Left lobe of liver (tissue), 2 donors: ENCODE measurements around the gene GRB2. TPM values are rescaled to one million over a fixed set of nuclear protein-coding genes. Genes with fewer than 3 reads are reported as not detected.
"Not testable (repeated sequence)": the region's sequence is repeated elsewhere in the genome, so short reads cannot be mapped to it uniquely, and the experiment has no call there.

ENCODE experiments used
- ATAC-seq: fragments of 200-7000 bp; cut with Tn5 transposase; one replicate; pipeline ENCODE4 v1.9.1; 2020; ENCODE audit warnings: mild to moderate bottlenecking, moderate library complexity
- DNase-seq: peaks from one replicate; pipeline ENCODE4 v3.0.0-alpha.2; 2020; ENCODE audit warnings: low spot score
- total RNA-seq: library from RNA; stranded (reverse); gene quantifications from one replicate; pipeline ENCODE4 v1.2.1, GENCODE V29; 2021
- donor health status: DM: no; HTN: no; CAD: no; lungs with moderate emphysema.
- donor health status: DM: no; HTN: yes; CAD: no.

The GRB2 gene
- total RNA-seq, 1 donor from 2014 or later: 45.8 TPM

- peak; percentile 43 for ATAC-seq
- DNase-seq: no peak
Observed at GRCh38 chr17:75356260-75356937, 49.1 kb downstream of the GRB2 start.

GRCh38 chr17:75353176-75353575 lies 52.3 kb downstream of the GRB2 start:
- ATAC-seq: no peak
- no peak for DNase-seq

GRCh38 chr17:75352079-75352569 lies 53.4 kb downstream of the GRB2 start:
- peak; percentile 56 for ATAC-seq
- DNase-seq: no peak

- DNase-seq (no peak), ATAC-seq (no peak)
Observed at GRCh38 chr17:75350706-75351105, 54.8 kb downstream of the GRB2 start.

GRCh38 chr17:75350029-75350428 lies 55.4 kb downstream of the GRB2 start:
- no peak for ATAC-seq
- DNase-seq: no peak

DNA sequence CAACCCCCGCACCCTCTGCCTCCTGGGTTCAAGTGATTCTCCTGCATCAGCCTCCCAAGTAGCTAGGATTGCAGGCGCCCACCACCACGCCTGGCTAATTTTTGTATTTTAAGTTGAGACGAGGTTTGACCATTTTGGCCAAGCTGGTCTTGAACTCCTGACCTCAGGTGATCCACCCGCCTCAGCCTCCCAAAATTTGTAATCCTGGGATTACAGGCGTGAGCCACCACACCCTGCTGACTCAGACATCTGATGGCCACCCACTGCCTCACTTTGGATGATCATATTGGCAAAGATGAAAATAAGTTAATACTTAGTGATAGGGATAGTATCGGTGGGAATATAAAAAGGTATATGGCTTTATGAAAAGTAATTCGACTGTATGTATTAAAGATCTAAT lies 55.9 kb downstream of the GRB2 start:
- DNase-seq (no peak), ATAC-seq (no peak)

GRCh38 chr17:75348386-75349012 lies 57.0 kb downstream of the GRB2 start:
- ATAC-seq (no peak), DNase-seq (no peak)

GRCh38 chr17:75346906-75347305 lies 58.6 kb downstream of the GRB2 start:
- DNase-seq (no peak), ATAC-seq (peak; percentile 48)

- DNase-seq, ATAC-seq: not testable (repeated sequence)
Observed at GRCh38 chr17:75346368-75346767, 59.1 kb downstream of the GRB2 start.

- ATAC-seq (peak; percentile 47), DNase-seq (no peak)
Observed at GRCh38 chr17:75345514-75346167, 59.8 kb downstream of the GRB2 start.

DNA sequence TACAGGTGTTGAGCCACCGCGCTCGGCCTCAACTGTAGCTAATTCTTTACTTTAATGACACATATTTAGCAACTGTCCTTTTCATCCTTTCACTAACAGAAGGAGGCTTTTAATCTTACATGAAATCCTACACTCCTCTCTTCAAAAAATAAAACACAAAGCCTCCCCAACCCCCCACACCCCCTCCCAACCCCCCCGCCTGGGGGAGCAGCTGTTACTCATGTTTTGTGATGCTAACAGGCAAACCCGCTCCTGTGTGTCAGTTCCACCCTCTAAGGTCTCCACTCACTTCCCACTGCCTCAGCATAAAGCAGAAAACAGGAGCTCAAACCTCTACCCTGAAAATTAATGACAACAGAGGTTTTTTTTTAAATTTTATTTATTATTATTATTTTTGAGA lies 60.8 kb downstream of the GRB2 start:
- ATAC-seq (no peak), DNase-seq (no peak)

GRCh38 chr17:75342996-75343395 lies 62.5 kb downstream of the GRB2 start:
- no peak for ATAC-seq
- no peak for DNase-seq

GRCh38 chr17:75341784-75342486 lies 63.5 kb downstream of the GRB2 start:
- ATAC-seq (no peak), DNase-seq (no peak)

GRCh38 chr17:75340631-75341030 lies 64.8 kb downstream of the GRB2 start:
- DNase-seq: no peak
- ATAC-seq: no peak

GRCh38 chr17:75339971-75340370 lies 65.5 kb downstream of the GRB2 start:
- ATAC-seq (no peak), DNase-seq (no peak)

DNA sequence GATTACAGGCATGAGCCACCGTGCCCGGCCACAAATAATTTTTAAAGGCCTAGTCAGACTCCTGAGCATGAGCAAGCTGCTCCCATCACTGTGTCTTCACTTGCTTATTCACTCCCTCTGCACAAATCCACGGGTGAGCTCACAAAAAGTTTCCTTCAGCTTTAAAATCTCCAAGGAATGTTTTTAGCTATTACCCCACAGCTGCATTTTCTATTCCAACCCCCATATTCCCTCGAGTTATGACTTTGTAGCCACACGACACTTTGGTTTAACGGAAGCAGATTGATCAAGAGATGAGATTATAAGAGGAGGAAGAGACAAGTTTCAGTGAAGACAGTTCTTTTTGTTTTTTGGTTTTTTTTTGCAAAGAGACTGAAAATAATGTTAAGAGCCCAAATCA lies 67.1 kb downstream of the GRB2 start:
- ATAC-seq (no peak), DNase-seq (no peak)

DNA sequence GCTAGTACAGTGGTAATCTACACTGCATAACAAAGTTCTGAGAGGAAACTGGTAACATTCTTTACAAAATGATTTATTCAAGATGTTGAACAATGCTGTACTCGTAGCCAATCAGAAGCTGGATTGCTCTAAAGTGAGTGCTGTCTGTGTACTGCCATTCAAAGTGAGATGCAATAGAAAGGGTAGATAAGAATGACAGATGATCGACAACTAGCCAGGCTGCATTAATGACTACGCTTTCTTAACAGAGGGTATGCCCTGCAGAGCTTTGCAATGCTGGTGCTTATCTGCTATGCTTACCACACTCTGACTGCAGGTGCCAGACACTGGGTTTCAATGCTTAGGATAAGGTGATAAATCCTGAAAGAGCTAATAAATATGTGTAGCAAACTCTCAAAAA lies 70.2 kb downstream of the GRB2 start:
- DNase-seq: no peak
- no peak for ATAC-seq

DNA sequence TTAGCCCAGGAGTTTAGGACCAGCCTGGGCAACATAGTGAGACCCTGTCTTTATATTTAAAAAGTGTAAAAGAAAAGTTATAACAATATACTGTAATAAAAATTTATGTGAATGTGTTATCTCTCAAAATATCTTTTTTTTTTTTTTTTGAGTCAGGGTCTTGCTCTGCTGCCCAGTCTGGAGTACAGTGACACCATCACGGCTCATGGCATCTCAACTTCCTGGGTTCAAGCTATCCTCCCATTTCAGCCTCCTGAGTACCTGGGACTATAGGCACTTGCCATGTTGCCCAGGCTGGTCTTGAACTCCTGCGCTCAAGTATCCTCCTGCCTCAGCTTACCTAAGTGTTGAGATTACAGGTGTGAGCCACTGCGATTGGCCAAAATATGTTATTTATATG lies 70.8 kb downstream of the GRB2 start:
- ATAC-seq (no peak), DNase-seq (no peak)

GRCh38 chr17:75331671-75332070 lies 73.8 kb downstream of the GRB2 start:
- DNase-seq: no peak
- ATAC-seq: no peak

DNA sequence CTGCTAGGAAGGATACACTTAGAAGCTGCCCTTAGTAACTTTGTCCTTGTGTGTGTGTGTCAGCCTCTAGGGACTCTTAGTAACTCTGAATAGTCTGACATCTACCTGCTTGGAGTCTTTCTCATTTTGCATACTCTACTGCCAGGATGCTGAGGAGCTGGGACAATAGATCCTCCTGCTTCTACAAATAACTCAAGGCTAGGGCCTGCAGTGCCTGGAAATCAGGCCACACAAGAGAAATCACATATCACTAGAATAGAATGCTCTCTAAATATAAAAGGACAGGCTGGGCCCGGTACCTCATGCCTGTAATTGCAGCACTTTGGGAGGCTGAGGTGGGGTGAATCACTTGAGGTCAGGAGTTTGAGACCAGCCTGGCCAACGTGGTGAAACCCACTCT lies 77.7 kb downstream of the GRB2 start:
- ATAC-seq (no peak), DNase-seq (no peak)

GRCh38 chr17:75326226-75326848 lies 79.1 kb downstream of the GRB2 start:
- ATAC-seq (no peak), DNase-seq (no peak)
